ENCODE data around the gene ST3GAL5.

Gene ST3GAL5

DNA sequence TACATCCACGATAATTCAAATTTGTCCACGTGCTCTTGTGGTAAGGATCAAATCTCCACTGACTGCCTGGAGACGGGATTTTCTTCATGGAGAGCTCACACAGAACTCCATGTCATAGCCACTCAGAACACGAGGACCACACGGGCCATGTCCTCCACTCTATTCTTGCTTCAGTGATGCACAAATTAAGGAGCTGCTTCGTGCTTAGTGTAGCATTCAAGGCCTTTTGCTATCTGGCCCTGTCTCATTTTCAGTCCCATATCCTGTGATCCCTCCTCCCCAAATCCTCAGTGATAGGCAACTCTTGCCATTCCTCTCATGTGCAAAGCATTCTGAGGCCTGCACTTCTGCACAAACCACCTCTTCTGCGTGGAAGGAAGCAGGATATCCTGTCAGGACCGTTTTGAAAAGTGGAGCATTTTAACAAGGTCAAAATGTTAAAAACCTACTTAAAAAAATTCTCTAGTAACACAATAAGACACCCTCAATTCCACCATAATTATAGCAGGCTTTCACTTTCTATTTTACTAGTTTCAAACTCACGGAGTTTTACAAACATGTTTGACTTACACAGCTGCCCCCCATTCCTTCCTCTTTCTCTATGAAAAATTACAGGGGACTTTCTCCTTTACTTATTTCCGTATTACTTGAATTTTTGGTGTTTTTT lies 35.2 kb downstream of the ST3GAL5 start:
- DNase-seq (ENCODE audit: low read depth), result peak; percentile 70
- peak overlapping the region; percentile 38 for H3K4me3 ChIP-seq (ENCODE audit: low read depth, low read length)
- TF ChIP-seq, protein P1, sequence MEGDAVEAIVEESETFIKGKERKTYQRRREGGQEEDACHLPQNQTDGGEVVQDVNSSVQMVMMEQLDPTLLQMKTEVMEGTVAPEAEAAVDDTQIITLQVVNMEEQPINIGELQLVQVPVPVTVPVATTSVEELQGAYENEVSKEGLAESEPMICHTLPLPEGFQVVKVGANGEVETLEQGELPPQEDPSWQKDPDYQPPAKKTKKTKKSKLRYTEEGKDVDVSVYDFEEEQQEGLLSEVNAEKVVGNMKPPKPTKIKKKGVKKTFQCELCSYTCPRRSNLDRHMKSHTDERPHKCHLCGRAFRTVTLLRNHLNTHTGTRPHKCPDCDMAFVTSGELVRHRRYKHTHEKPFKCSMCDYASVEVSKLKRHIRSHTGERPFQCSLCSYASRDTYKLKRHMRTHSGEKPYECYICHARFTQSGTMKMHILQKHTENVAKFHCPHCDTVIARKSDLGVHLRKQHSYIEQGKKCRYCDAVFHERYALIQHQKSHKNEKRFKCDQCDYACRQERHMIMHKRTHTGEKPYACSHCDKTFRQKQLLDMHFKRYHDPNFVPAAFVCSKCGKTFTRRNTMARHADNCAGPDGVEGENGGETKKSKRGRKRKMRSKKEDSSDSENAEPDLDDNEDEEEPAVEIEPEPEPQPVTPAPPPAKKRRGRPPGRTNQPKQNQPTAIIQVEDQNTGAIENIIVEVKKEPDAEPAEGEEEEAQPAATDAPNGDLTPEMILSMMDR (IDR thresholded peaks at IDR 0.05; ENCODE audit: insufficient read depth, low read depth, low read length, missing control alignments), result no peak

DNA sequence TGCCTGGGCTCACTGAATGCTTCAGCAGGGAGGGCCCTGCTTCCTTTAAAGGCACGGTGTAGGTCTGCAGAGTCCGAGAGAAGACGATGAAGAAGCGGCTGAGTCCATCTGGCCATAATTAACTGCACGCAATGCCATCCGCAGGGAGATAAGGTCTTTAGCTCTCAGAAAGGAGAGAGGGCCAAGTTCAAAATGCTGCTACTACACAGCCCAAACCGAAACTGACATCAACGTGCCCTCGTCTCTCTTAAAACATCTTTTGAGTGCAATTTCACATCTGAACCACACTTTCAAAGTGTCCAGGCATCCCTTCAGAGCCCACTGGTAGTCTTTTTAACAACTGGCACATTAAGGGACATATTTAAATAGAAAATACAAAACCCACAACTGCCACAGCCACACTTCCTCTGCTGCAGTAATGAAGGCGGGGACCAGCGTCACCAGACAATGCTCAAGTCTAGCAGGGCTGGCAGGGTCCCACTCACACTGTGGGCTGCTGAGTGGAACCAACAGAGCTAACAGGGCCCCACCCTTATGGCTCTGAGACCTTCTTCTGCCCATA lies 35.8 kb downstream of the ST3GAL5 start:
- TF ChIP-seq, protein P1 (IDR thresholded peaks at IDR 0.05; ENCODE audit: insufficient read depth, low read depth, low read length, missing control alignments), result no peak
- peak; percentile 87 for DNase-seq (ENCODE audit: low read depth)
- peak overlapping the region; percentile 38 for H3K4me3 ChIP-seq (ENCODE audit: low read depth, low read length)

DNA sequence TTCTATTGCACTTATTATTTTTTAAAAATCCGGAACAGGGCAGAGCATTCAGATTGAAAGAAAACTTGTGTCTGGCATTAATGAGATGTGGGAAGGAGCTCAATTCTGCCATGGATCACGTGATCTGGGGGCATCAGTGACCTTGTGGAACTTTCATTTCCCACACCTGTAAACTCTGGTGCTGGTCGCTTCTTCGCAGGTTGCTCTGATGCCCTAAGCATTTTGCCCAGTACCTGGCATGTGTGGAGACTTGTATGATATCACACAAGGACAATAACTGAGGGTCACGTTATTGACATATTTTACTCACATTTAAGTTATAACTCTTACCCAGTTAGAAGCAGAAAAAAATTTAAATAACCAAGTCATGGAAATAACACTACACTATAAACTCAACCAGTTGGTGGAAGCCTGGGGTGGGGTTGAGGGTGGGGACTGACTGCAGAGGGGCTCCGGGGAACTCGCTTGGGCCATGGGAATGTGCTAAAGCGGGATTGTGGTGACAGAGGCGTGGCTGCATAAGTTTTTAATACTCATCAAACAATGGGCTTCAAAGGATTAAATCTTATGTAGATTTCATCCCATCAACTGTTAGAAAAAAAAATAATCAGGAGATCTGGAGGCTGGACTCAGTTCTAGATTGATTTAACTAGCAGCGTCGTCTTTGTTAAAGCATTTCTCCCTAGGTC lies 36.5 kb downstream of the ST3GAL5 start:
- TF ChIP-seq, protein P1 (IDR thresholded peaks at IDR 0.05; ENCODE audit: insufficient read depth, low read depth, low read length, missing control alignments), result no peak
- DNase-seq (ENCODE audit: low read depth), result no peak
- peak overlapping the region; percentile 38 for H3K4me3 ChIP-seq (ENCODE audit: low read depth, low read length)

DNA sequence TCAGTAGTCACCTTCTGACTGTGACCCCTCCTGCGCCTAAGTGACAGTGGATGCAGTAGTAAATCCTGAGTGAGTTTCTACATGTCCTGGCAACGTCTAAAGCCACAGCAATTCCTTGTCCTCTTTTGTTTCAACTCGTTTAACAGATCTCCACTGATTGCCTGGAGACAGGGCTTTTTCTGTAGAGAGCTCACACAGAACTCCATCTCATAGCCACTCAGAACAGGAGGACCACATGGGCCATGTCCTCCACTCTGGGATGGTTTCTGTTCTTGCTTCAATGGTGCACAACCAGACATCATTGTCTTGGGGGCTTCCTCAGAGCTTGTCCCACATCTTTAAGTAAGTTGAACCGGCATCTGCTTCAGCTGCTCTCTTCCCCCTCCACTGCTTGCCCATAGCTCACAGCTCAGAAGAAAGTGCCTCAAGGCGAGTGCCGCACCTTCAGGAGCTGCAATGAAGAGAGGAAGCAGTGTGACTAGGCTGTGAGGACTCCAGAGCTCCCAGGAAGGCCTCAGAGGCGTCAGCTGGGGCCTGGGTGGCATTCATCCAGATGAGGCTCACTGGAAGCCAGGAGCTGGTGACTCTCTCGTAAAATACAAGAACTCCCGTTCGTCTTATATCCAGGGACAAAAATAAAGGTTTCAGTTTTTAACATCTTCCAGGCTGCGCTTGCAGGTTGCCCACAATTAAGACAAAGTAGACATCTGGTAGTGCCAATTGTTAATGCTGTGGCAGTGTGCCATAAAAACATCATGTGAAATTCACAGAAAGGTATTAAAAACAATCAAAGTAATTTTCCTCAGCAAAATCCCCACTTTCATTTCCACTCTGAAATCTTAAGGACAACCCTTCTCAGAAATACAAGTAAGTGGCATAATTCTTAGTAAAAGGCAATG lies 37.3 kb downstream of the ST3GAL5 start:
- no peak overlapping the region for H3K4me3 ChIP-seq (ENCODE audit: low read depth, low read length)
- TF ChIP-seq, protein P1 (IDR thresholded peaks at IDR 0.05; ENCODE audit: insufficient read depth, low read depth, low read length, missing control alignments), result no peak
- peak; percentile 42 for DNase-seq (ENCODE audit: low read depth)

DNA sequence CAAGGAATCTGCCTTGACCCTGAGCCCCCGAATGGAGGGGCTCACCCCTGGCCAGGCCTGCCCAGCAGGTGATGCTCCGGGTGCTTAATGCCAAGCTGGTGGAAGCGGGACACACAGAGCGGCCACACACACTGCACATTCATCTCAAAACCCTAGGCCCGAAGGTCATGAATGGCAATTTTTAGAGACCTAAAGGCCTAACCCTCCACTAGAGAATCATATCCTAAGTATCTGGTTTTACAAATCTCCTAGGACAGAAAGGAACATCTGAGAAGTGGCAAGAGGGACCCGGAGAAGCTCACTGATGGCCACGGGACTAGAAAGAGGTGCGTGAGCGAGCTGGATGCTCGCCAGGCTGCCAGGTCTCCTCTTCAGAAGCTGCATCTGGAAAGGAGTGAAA lies 38.3 kb downstream of the ST3GAL5 start:
- TF ChIP-seq, protein P1 (IDR thresholded peaks at IDR 0.05; ENCODE audit: insufficient read depth, low read depth, low read length, missing control alignments), result no peak
- no peak for DNase-seq (ENCODE audit: low read depth)
- H3K4me3 ChIP-seq (ENCODE audit: low read depth, low read length), result no peak overlapping the region

DNA sequence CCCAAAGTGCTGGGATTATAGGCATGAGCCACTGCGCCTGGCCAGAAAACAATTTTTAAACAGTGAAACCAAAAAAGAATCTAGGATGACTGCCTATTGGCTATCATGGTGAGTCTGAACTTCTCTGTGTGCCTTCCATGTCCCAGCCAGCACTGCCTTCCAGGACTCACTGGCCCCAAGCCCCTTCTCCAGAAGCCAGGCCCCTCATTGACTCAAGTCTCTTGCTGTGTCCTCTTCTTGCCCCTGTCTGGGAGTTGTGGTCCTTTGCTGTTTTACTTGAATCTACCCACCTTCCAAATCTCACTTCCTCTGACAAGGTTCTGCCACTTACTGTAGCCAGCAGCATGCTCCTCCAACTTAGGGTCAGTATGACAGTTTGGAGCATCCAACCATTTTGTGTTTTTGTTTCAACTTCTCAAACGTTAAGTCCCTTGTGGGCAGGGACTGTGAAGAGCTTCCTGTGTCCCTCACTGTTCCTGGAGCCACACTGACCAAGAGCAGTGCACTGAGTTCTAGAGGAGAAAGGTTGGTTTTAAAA lies 41.7 kb downstream of the ST3GAL5 start:
- peak; percentile 44 for DNase-seq (ENCODE audit: low read depth)
- TF ChIP-seq, protein P1 (IDR thresholded peaks at IDR 0.05; ENCODE audit: insufficient read depth, low read depth, low read length, missing control alignments), result no peak
- H3K4me3 ChIP-seq (ENCODE audit: low read depth, low read length), result no peak overlapping the region

Data from GM12865 (cell line).